Dendritic cell treated with granulocyte-macrophage colony-stimulating factor and Interleukin-4, amounts not matched to agents 40 ng/mL and 50 ng/mL, for 4 days (primary cell): ENCODE data around the gene PLCG1.
A peak's percentile ranks its signal among the peaks of the same experiment; 100 is the strongest.

Source experiments
- H3K27ac Mint-ChIP-seq: one replicate; pipeline ENCODE4 v1.8.0; 2022; ENCODE audit warnings: mild to moderate bottlenecking, mixed read lengths
- H3K27me3 Mint-ChIP-seq: one replicate; pipeline ENCODE4 v1.8.0; 2022; ENCODE audit warnings: mild to moderate bottlenecking, mixed read lengths
- H3K36me3 Mint-ChIP-seq: one replicate; pipeline ENCODE4 v1.8.0; 2022; ENCODE audit warnings: low read depth, mixed read lengths
- H3K4me1 Mint-ChIP-seq: one replicate; pipeline ENCODE4 v1.8.0; 2022; ENCODE audit warnings: low read depth, mixed read lengths
- H3K4me3 Mint-ChIP-seq: one replicate; pipeline ENCODE4 v1.8.0; 2022; ENCODE audit warnings: mild to moderate bottlenecking, moderate library complexity, mixed read lengths
- H3K9me3 Mint-ChIP-seq: one replicate; pipeline ENCODE4 v1.8.0; 2022; ENCODE audit warnings: mixed read lengths
- intact Hi-C: fragments of 100-400 bp; cut with micrococcal nuclease; formaldehyde crosslinking; loops from one replicate; pipeline ENCODE4 v1.15.0; 2022

PLCG1 gene

GRCh38 chr20:41161886-41162285 lies 24.5 kb downstream of the PLCG1 start:
- Mint-ChIP-seq H3K27ac (no peak overlapping the region), H3K27me3 (peaks cover 53% of the 10 kb centered on the region), H3K4me3 (no peak overlapping the region), H3K36me3 (no peaks in the 10 kb centered on the region), H3K4me1 (peaks cover 4% of the 10 kb centered on the region), H3K9me3 (no peaks in the 10 kb centered on the region)
- intact Hi-C loops = no loop called here

- H3K9me3 Mint-ChIP-seq = no peaks in the 10 kb centered on the region
- H3K4me3 Mint-ChIP-seq = no peak overlapping the region
- intact Hi-C loops = no loop called here
- H3K27me3 Mint-ChIP-seq = peaks cover 54% of the 10 kb centered on the region
- no peaks in the 10 kb centered on the region for H3K36me3 Mint-ChIP-seq
- H3K27ac Mint-ChIP-seq = no peak overlapping the region
- H3K4me1 Mint-ChIP-seq = no peaks in the 10 kb centered on the region
Observed at GRCh38 chr20:41162396-41162795, 25.1 kb downstream of the PLCG1 start.

- Mint-ChIP-seq H3K27me3 (peaks cover 47% of the 10 kb centered on the region), H3K4me3 (no peak overlapping the region), H3K36me3 (no peaks in the 10 kb centered on the region), H3K9me3 (no peaks in the 10 kb centered on the region), H3K4me1 (no peaks in the 10 kb centered on the region), H3K27ac (no peak overlapping the region)
- intact Hi-C loops = no loop called here
Observed at GRCh38 chr20:41163821-41164220, 26.5 kb downstream of the PLCG1 start.

GRCh38 chr20:41165001-41165882 lies 27.9 kb downstream of the PLCG1 start:
- Mint-ChIP-seq H3K27me3 (peaks cover 47% of the 10 kb centered on the region), H3K4me3 (no peak overlapping the region), H3K27ac (no peak overlapping the region), H3K4me1 (no peaks in the 10 kb centered on the region), H3K36me3 (no peaks in the 10 kb centered on the region), H3K9me3 (no peaks in the 10 kb centered on the region)
- intact Hi-C loops = no loop called here

- Mint-ChIP-seq H3K27me3 (peaks cover 49% of the 10 kb centered on the region), H3K27ac (peak overlapping the region; percentile 13), H3K36me3 (no peaks in the 10 kb centered on the region), H3K9me3 (no peaks in the 10 kb centered on the region), H3K4me3 (no peak overlapping the region), H3K4me1 (no peaks in the 10 kb centered on the region)
- intact Hi-C loops = no loop called here
Observed at GRCh38 chr20:41166201-41167117, 29.1 kb downstream of the PLCG1 start.

GRCh38 chr20:41167118-41167470 lies 29.8 kb downstream of the PLCG1 start:
- no peaks in the 10 kb centered on the region for H3K9me3 Mint-ChIP-seq
- H3K4me3 Mint-ChIP-seq = no peak overlapping the region
- peak overlapping the region; percentile 13 for H3K27ac Mint-ChIP-seq
- intact Hi-C loops = no loop called here
- H3K36me3 Mint-ChIP-seq = no peaks in the 10 kb centered on the region
- H3K4me1 Mint-ChIP-seq = no peaks in the 10 kb centered on the region
- peaks cover 55% of the 10 kb centered on the region for H3K27me3 Mint-ChIP-seq

- Mint-ChIP-seq H3K27ac (peak overlapping the region; percentile 13), H3K9me3 (no peaks in the 10 kb centered on the region), H3K4me1 (no peaks in the 10 kb centered on the region), H3K4me3 (no peak overlapping the region), H3K36me3 (no peaks in the 10 kb centered on the region), H3K27me3 (peaks cover 54% of the 10 kb centered on the region)
- intact Hi-C loops = no loop called here
Observed at GRCh38 chr20:41167481-41168253, 30.3 kb downstream of the PLCG1 start.

- H3K9me3 Mint-ChIP-seq = no peaks in the 10 kb centered on the region
- no peaks in the 10 kb centered on the region for H3K4me1 Mint-ChIP-seq
- no peaks in the 10 kb centered on the region for H3K36me3 Mint-ChIP-seq
- intact Hi-C loops = no loop called here
- H3K27ac Mint-ChIP-seq = no peak overlapping the region
- peaks cover 52% of the 10 kb centered on the region for H3K27me3 Mint-ChIP-seq
- no peak overlapping the region for H3K4me3 Mint-ChIP-seq
Observed at GRCh38 chr20:41168281-41169161, 31.2 kb downstream of the PLCG1 start.

- Mint-ChIP-seq H3K27ac (no peak overlapping the region), H3K4me1 (no peaks in the 10 kb centered on the region), H3K36me3 (no peaks in the 10 kb centered on the region)
Observed at GRCh38 chr20:41169162-41169690, 31.9 kb downstream of the PLCG1 start.

GRCh38 chr20:41169791-41170351 lies 32.5 kb downstream of the PLCG1 start:
- no peaks in the 10 kb centered on the region for H3K9me3 Mint-ChIP-seq
- no peak overlapping the region for H3K27ac Mint-ChIP-seq
- intact Hi-C loops = no loop called here
- no peak overlapping the region for H3K4me3 Mint-ChIP-seq
- H3K4me1 Mint-ChIP-seq = no peaks in the 10 kb centered on the region
- no peaks in the 10 kb centered on the region for H3K36me3 Mint-ChIP-seq
- peaks cover 46% of the 10 kb centered on the region for H3K27me3 Mint-ChIP-seq

More at GRCh38 chr20:41169162-41169690, 31.9 kb downstream of the PLCG1 start:
- Mint-ChIP-seq H3K4me3 (no peak overlapping the region), H3K9me3 (no peaks in the 10 kb centered on the region), H3K27me3 (peaks cover 49% of the 10 kb centered on the region)
- intact Hi-C loops = no loop called here

- intact Hi-C loops = no loop called here
- H3K4me1 Mint-ChIP-seq = no peaks in the 10 kb centered on the region
- no peaks in the 10 kb centered on the region for H3K9me3 Mint-ChIP-seq
- H3K27me3 Mint-ChIP-seq = peaks cover 43% of the 10 kb centered on the region
- H3K4me3 Mint-ChIP-seq = no peak overlapping the region
- no peak overlapping the region for H3K27ac Mint-ChIP-seq
- no peaks in the 10 kb centered on the region for H3K36me3 Mint-ChIP-seq
Observed at GRCh38 chr20:41170386-41171105, 33.2 kb downstream of the PLCG1 start.

- Mint-ChIP-seq H3K36me3 (no peaks in the 10 kb centered on the region), H3K27me3 (peaks cover 38% of the 10 kb centered on the region), H3K27ac (no peak overlapping the region), H3K9me3 (no peaks in the 10 kb centered on the region), H3K4me3 (no peak overlapping the region), H3K4me1 (no peaks in the 10 kb centered on the region)
- intact Hi-C loops = no loop called here
Observed at GRCh38 chr20:41171736-41172295, 34.5 kb downstream of the PLCG1 start.
